B cell (primary cell): ENCODE data around the gene IL18R1. TPM values are rescaled to one million over a fixed set of nuclear protein-coding genes. Genes with fewer than 3 reads are reported as not detected.

Experiments used
- ATAC-seq: fragments of 200-7000 bp; cut with Tn5 transposase; one replicate; pipeline ENCODE4 v1.10.0; 2021; ENCODE audit warnings: low read depth, mild to moderate bottlenecking, moderate number of reproducible peaks, moderate library complexity
- CTCF ChIA-PET: fragments of 350-600 bp; sonication (Branson Sonifier 250); formaldehyde crosslinking; loops from one replicate; lab custom pipeline; 2021; ENCODE audit warnings: antibody characterized with exemption, inconsistent platforms; lab: Charles Lee
- POLR2A ChIA-PET: fragments of 350-600 bp; sonication (Branson Sonifier 250); formaldehyde crosslinking; loops from one replicate; lab custom pipeline; 2021; ENCODE audit warnings: antibody characterized with exemption; lab: Charles Lee
- DNase-seq: peaks from one replicate; pipeline ENCODE4 v3.0.0; 2013
- H2AFZ ChIP-seq: 2 replicates; pipeline ENCODE4 v1.6.1; 2012; ENCODE audit warnings: mild to moderate bottlenecking, low read depth, low read length; ENCODE audit not compliant: insufficient read depth, poor library complexity, severe bottlenecking
- H3K27ac ChIP-seq, 2 donors: 1 replicate in 1 of 2; 2 replicates in 1 of 2; pipeline ENCODE4 v1.5.1; 2012 to 2013; ENCODE audit warnings: low read length in 2 of 2, mild to moderate bottlenecking in 2 of 2, moderate library complexity in 1 of 2
- H3K27me3 ChIP-seq, 4 experiments: fragments of 200-600 bp in 1 of 4; sonication (generic) in 1 of 4; replicated peaks in 1 of 4; 1 replicate in 2 of 4; 2 replicates in 2 of 4; pipeline versions ENCODE4 v1.6.1 to v1.7.0; 2013 to 2016; ENCODE audit warnings: low read length in 3 of 4, mild to moderate bottlenecking in 2 of 4, mixed read lengths in 1 of 4, moderate library complexity in 1 of 4; ENCODE audit not compliant: insufficient read depth in 4 of 4, control insufficient read depth in 3 of 4; ENCODE audit errors: control extremely low read depth in 1 of 4
- H3K36me3 ChIP-seq, 2 experiments: replicated peaks in 1 of 2; 1 replicate in 1 of 2; 2 replicates in 1 of 2; pipeline versions ENCODE4 v1.6.1 to v1.7.1; 2013; ENCODE audit warnings: low read length in 1 of 2; ENCODE audit not compliant: insufficient read depth in 2 of 2, control insufficient read depth in 1 of 2; ENCODE audit errors: control extremely low read depth in 1 of 2, extremely low read depth in 1 of 2
- H3K4me1 ChIP-seq, 2 donors: fragments of 200-600 bp in 1 of 2; sonication (generic) in 1 of 2; 1 replicate in 1 of 2; 2 replicates in 1 of 2; pipeline versions ENCODE4 v1.5.1 to v1.6.1; 2013 to 2017; ENCODE audit warnings: low read length in 2 of 2; ENCODE audit not compliant: control insufficient read depth in 2 of 2, insufficient read depth in 2 of 2
- H3K4me2 ChIP-seq: replicated peaks from 2 replicates; pipeline ENCODE3; 2012; ENCODE audit warnings: mild to moderate bottlenecking, low read depth, low read length; ENCODE audit not compliant: poor library complexity, severe bottlenecking
- H3K4me3 ChIP-seq, 5 experiments: fragments of 200-600 bp in 1 of 5; sonication (generic) in 1 of 5; 1 replicate in 3 of 5; 2 replicates in 2 of 5; pipeline versions ENCODE4 v1.5.1 to v1.7.0; 2011 to 2016; ENCODE audit warnings: low read length in 4 of 5, mild to moderate bottlenecking in 4 of 5, low read depth in 2 of 5, control low read depth in 1 of 5, moderate library complexity in 1 of 5; ENCODE audit not compliant: insufficient read depth in 1 of 5; ENCODE audit errors: control extremely low read depth in 1 of 5, extremely low read depth in 1 of 5
- H3K79me2 ChIP-seq: fragments of 200-600 bp; sonication (generic); one replicate; pipeline ENCODE4 v1.6.0; 2016; ENCODE audit warnings: low read length; ENCODE audit not compliant: control insufficient read depth, insufficient read depth
- H3K9ac ChIP-seq: fragments of 200-600 bp; sonication (generic); 2 replicates; pipeline ENCODE4 v1.6.1; 2017; ENCODE audit warnings: mild to moderate bottlenecking, low read length, moderate library complexity
- H3K9me3 ChIP-seq, 3 donors: one replicate each; pipeline versions ENCODE4 v1.6.1 to v1.7.1; 2013; ENCODE audit warnings: low read length in 2 of 3; ENCODE audit not compliant: control insufficient read depth in 2 of 3, insufficient read depth in 1 of 3; ENCODE audit errors: control extremely low read depth in 1 of 3
- H4K20me1 ChIP-seq: 2 replicates; pipeline ENCODE4 v1.6.0; 2012; ENCODE audit warnings: mild to moderate bottlenecking, low read length; ENCODE audit not compliant: insufficient read depth, control insufficient read depth, poor library complexity, severe bottlenecking
- H3K27ac Mint-ChIP-seq: one replicate; pipeline ENCODE4 v1.8.0; 2021; ENCODE audit warnings: mixed read lengths
- H3K27me3 Mint-ChIP-seq: one replicate; pipeline ENCODE4 v1.8.0; 2021; ENCODE audit warnings: mixed read lengths
- H3K4me1 Mint-ChIP-seq: one replicate; pipeline ENCODE4 v1.8.0; 2021; ENCODE audit warnings: mixed read lengths
- H3K4me3 Mint-ChIP-seq: one replicate; pipeline ENCODE4 v1.8.0; 2021; ENCODE audit warnings: mixed read lengths
- H3K9me3 Mint-ChIP-seq: one replicate; pipeline ENCODE4 v1.8.0; 2022; ENCODE audit warnings: mixed read lengths; ENCODE audit not compliant: insufficient read depth
- EZH2 ChIP-seq: IDR thresholded peaks from 2 replicates; pipeline ENCODE4 v1.6.1; 2012; ENCODE audit warnings: borderline replicate concordance, low read depth, mild to moderate bottlenecking, moderate library complexity, low read length; ENCODE audit not compliant: insufficient read depth, poor library complexity, severe bottlenecking
- WGBS: methylation state at CpG from one replicate; pipeline ENCODE4 v1.1.5; 2013; ENCODE audit warnings: missing lambda C conversion rate; ENCODE audit not compliant: insufficient coverage; 5-methylcytosine and 5-hydroxymethylcytosine counted together
- intact Hi-C: fragments of 100-400 bp; cut with micrococcal nuclease; formaldehyde crosslinking; loops from one replicate; pipeline ENCODE4 v1.10.0; 2022
- polyA plus RNA-seq: library from polyadenylated mRNA; depleted of rRNA; stranded (reverse); fragments of >200 nt; gene quantifications from 2 replicates; pipeline ENCODE4 v1.2.3, GENCODE V29; 2012
- total RNA-seq, 2 donors: library from RNA; stranded (reverse); fragments of 120-200 nt in 1 of 2; gene quantifications; 1 replicate in 1 of 2; 2 replicates in 1 of 2; pipeline versions ENCODE4 v1.2.3 to v1.2.4, GENCODE V29; 2013 to 2022
- TF ChIP-seq, protein P1 (sequence below): fragments of 200-600 bp; IDR thresholded peaks from one replicate; pipeline ENCODE4 v1.8.0; 2022; ENCODE audit warnings: antibody characterized with exemption, mild to moderate bottlenecking

The IL18R1 gene
- total and polyA plus RNA-seq, 2 donors (not counting 1 experiment from before 2014, with no cell fraction given), result 1.1 TPM

DNA sequence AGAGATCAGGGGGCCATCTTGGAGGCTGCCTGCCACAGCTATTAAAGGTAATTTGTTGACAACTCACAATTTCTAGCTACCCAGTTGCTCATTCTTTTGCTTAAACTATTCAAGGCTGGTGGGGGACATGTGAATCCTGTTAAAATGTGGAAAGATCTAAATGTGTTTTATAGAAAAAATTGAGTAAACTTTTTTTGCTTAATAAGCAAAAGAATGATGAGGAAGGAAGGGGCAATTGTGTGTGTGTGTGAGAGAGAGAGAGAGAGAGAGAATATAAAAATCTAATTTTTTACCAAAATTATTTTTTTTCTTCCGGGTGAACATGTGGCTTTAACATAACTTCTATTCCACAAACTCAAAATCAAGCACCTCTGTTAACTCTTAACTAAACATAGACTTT is 49.5 kb upstream of the IL18R1 start:
- TF ChIP-seq, protein P1, sequence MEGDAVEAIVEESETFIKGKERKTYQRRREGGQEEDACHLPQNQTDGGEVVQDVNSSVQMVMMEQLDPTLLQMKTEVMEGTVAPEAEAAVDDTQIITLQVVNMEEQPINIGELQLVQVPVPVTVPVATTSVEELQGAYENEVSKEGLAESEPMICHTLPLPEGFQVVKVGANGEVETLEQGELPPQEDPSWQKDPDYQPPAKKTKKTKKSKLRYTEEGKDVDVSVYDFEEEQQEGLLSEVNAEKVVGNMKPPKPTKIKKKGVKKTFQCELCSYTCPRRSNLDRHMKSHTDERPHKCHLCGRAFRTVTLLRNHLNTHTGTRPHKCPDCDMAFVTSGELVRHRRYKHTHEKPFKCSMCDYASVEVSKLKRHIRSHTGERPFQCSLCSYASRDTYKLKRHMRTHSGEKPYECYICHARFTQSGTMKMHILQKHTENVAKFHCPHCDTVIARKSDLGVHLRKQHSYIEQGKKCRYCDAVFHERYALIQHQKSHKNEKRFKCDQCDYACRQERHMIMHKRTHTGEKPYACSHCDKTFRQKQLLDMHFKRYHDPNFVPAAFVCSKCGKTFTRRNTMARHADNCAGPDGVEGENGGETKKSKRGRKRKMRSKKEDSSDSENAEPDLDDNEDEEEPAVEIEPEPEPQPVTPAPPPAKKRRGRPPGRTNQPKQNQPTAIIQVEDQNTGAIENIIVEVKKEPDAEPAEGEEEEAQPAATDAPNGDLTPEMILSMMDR, result no peak
- TF ChIP-seq EZH2, result no peak
- ATAC-seq (no peak), DNase-seq (no peak)
- Mint-ChIP-seq H3K4me3 (no peak overlapping the region), H3K9me3 (no peaks in the 10 kb centered on the region), H3K27me3 (peaks cover 44% of the 10 kb centered on the region), H3K27ac (no peak overlapping the region), H3K4me1 (no peaks in the 10 kb centered on the region)
- ChIA-PET POLR2A (no interaction called here), CTCF (no interaction called here)
- H3K4me3 ChIP-seq, result no peak overlapping the region
- H3K79me2 ChIP-seq, result no peaks in the 10 kb centered on the region
- H4K20me1 ChIP-seq, result no peaks in the 10 kb centered on the region
- H3K9ac ChIP-seq, result no peak overlapping the region
- no peak overlapping the region for H3K27ac ChIP-seq
- no peak overlapping the region for H2AFZ ChIP-seq
- no CpG with 5 or more reads among the region's 1 CpG for WGBS
- peaks cover 0 to 18% (median 6%) of the 10 kb centered on the region in 4 experiments for H3K27me3 ChIP-seq
- H3K9me3 ChIP-seq, result no peaks in the 10 kb centered on the region
- intact Hi-C loops, result no loop called here
- no peak overlapping the region for H3K4me2 ChIP-seq
- H3K4me1 ChIP-seq, result peaks cover 0 to 3% of the 10 kb centered on the region in 2 donors
- H3K36me3 ChIP-seq, result no peaks in the 10 kb centered on the region

DNA sequence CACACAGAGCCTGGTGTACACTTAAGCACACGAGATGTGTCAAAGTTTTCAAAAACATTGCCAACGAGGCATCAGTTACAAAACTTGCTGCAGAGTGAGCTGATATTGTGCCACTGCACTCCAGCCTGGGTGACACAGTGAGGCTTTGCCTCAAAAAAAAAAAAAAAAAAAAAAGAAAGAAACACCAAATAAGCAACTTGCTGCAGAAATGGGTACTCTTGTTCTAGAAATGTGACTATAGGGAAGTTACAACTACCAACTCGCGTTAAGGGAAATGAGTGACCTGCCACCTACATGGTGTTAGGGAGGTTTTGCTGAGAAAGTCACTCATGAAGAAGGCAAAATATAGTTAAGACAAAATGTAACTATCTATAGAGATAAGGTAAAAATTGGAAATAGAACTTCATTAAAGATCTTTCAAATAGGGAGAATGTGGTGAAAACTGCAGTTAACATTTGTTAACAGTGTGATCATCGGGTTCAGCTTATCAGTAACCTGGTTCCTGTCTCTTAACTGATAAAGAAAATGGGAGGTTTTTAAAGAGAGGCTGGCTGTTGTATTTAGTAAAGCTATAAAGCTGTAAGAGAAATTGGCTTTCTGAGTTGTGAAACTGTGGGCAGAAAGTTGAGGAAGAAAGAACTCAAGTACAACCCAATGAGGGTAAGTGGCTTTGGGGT is 44.5 kb upstream of the IL18R1 start, which contains the start of gene IL1RL1:
Gene IL1RL1, plus strand, starts transcription at position 600 of the 677 bp plus-strand sequence. CDS start 26,702 bp downstream, outside the sequence.
- 96% methylated on average over 3 of the region's 5 CpGs for WGBS
- H2AFZ ChIP-seq, result no peak within 1 kb of the TSS

More for the DNA sequence above, 44.5 kb upstream of the IL18R1 start, which contains the start of gene IL1RL1:
- ChIA-PET POLR2A (no interaction called here), CTCF (no interaction called here)
- Histone ChIP-seq H3K79me2 (no peaks in the 10 kb centered on the region), H3K4me2 (no peak within 1 kb of the TSS), H3K27ac (no peak within 1 kb of the TSS), H3K9ac (no peak within 1 kb of the TSS), H4K20me1 (no peaks in the 10 kb centered on the region), H3K4me3 (no peak within 1 kb of the TSS), H3K9me3 (no peaks in the 10 kb centered on the region), H3K4me1 (no peaks in the 10 kb centered on the region), H3K27me3 (peaks cover 0 to 6% (median 0%) of the 10 kb centered on the region in 4 experiments), H3K36me3 (no peaks in the 10 kb centered on the region)
- Mint-ChIP-seq H3K4me1 (no peaks in the 10 kb centered on the region), H3K27me3 (peaks cover 34% of the 10 kb centered on the region), H3K4me3 (no peak within 1 kb of the TSS), H3K9me3 (no peaks in the 10 kb centered on the region), H3K27ac (no peak within 1 kb of the TSS)
- TF ChIP-seq, protein P1, result no peak
- TF ChIP-seq EZH2, result no peak
- no peak for ATAC-seq
- DNase-seq, result no peak
- intact Hi-C loops, result no loop called here
